HEK293T (cell line): ENCODE results near the gene KDM5A.
"Not testable (repeated sequence)": the region's sequence is repeated elsewhere in the genome, so short reads cannot be mapped to it uniquely, and the experiment has no call there.

Experiments used
- ARNT ChIP-seq: fragments of 450-650 bp; IDR thresholded peaks from 2 replicates; pipeline ENCODE4 v1.6.1; 2017; ENCODE audit warnings: mild to moderate bottlenecking
- BHLHE40 ChIP-seq: fragments of 450-650 bp; IDR thresholded peaks from 2 replicates; pipeline ENCODE4 v1.6.1; 2016; ENCODE audit warnings: mild to moderate bottlenecking, moderate library complexity, borderline replicate concordance
- CTBP1 ChIP-seq: fragments of 450-650 bp; IDR thresholded peaks from 2 replicates; pipeline ENCODE4 v1.6.1; 2016; ENCODE audit warnings: borderline replicate concordance
- FOXA1 ChIP-seq: fragments of 450-650 bp; IDR thresholded peaks from 2 replicates; pipeline ENCODE4 v1.6.1; 2016; ENCODE audit warnings: mild to moderate bottlenecking
- FOXK2 ChIP-seq: fragments of 450-650 bp; IDR thresholded peaks from 2 replicates; pipeline ENCODE4 v1.6.1; 2016; ENCODE audit warnings: mild to moderate bottlenecking
- FOXM1 ChIP-seq: fragments of 450-650 bp; IDR thresholded peaks from 2 replicates; pipeline ENCODE4 v1.6.1; 2017; ENCODE audit warnings: mild to moderate bottlenecking, borderline replicate concordance
- LEF1 ChIP-seq: fragments of 450-650 bp; IDR thresholded peaks from 2 replicates; pipeline ENCODE4 v1.6.1; 2017; ENCODE audit warnings: mild to moderate bottlenecking, borderline replicate concordance
- NFRKB ChIP-seq: fragments of 450-650 bp; IDR thresholded peaks from 2 replicates; pipeline ENCODE4 v1.6.1; 2016; ENCODE audit warnings: mild to moderate bottlenecking, moderate library complexity
- SP1 ChIP-seq: fragments of 450-650 bp; IDR thresholded peaks from 2 replicates; pipeline ENCODE4 v1.6.1; 2017
- TARDBP ChIP-seq: fragments of 450-650 bp; IDR thresholded peaks from 2 replicates; pipeline ENCODE4 v1.6.1; 2016
- TF ChIP-seq, protein P1 (sequence below): fragments of 450-650 bp; IDR thresholded peaks from 2 replicates; pipeline ENCODE4 v1.6.1; 2016

DNA sequence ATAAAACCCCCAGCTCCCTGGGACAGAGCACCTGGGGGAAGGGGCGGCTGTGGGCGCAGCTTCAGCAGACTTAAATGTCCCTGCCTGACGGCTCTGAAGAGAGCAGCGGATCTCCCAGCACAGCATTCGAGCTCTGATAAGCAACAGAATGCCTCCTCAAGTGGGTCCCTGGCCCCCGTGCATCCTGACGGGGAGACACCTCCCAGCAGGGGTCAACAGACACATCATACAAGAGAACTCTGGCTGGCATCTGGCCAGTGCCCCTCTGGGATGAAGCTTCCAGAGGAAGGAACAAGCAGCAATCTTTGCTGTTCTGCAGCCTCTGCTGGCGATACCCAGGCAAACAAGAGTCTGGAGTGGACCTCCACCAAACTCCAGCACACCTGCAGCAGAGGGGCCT, 91.1 kb downstream of the KDM5A start:
- TF ChIP-seq SP1, LEF1, CTBP1, FOXM1, FOXK2, FOXA1, NFRKB, BHLHE40, ARNT, TARDBP: not testable (repeated sequence)
- TF ChIP-seq, protein P1, sequence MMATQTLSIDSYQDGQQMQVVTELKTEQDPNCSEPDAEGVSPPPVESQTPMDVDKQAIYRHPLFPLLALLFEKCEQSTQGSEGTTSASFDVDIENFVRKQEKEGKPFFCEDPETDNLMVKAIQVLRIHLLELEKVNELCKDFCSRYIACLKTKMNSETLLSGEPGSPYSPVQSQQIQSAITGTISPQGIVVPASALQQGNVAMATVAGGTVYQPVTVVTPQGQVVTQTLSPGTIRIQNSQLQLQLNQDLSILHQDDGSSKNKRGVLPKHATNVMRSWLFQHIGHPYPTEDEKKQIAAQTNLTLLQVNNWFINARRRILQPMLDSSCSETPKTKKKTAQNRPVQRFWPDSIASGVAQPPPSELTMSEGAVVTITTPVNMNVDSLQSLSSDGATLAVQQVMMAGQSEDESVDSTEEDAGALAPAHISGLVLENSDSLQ = not testable (repeated sequence)
